Gastrocnemius medialis (tissue), 4 donors: Measurements from ENCODE around the gene TANGO2.

ENCODE experiments used
- POLR2A ChIP-seq, 2 donors: fragments of 450-650 bp; IDR thresholded peaks; one replicate each; pipeline ENCODE4 v1.6.1; 2017; ENCODE audit warnings: antibody characterized with exemption in 2 of 2, mild to moderate bottlenecking in 2 of 2, moderate library complexity in 2 of 2
- TF ChIP-seq, protein P1 (sequence below), 5 experiments: fragments of 450-650 bp in 3 of 5; fragments of 200-600 bp in 2 of 5; sonication (generic) in 2 of 5; IDR thresholded peaks in 4 of 5; conservative IDR thresholded peaks in 1 of 5; 1 replicate in 4 of 5; 2 replicates in 1 of 5; pipeline ENCODE4 v1.5.1; 2016 to 2019; ENCODE audit warnings: antibody characterized with exemption in 5 of 5, mild to moderate bottlenecking in 3 of 5, moderate library complexity in 3 of 5

DNA sequence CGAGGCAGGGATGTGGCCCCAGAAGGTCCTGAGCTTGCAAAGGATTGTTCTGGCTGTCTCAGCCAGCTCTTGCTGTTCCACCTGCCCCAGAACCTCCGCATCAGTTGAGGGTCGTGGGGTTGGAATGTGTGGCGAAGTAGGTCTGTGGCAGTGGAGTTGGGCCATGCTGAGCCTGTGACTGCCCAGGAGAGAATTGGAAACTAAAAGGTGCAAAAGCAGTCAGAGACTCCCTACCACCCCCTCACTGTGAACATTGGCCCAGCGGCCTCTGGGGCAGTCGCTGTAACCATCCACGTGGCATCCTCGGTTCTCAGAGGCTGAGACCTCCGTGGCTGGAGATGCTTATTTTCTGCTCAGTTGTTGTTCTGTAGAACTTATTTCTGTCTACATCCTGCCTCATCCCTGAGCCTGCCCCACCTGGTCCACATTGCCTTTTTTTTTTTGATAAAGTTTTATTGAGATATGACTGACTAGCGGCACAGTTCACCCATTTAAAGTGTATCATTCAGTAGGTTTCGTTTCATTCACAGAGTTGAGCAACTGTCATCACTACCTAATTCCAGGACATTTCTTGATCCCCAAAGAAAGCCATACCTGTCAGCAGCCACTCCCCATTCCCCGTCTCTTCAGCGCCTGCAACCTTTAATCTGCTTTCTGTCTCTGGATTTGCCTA, 36.8 kb downstream of the TANGO2 start:
- TF ChIP-seq, protein P1, sequence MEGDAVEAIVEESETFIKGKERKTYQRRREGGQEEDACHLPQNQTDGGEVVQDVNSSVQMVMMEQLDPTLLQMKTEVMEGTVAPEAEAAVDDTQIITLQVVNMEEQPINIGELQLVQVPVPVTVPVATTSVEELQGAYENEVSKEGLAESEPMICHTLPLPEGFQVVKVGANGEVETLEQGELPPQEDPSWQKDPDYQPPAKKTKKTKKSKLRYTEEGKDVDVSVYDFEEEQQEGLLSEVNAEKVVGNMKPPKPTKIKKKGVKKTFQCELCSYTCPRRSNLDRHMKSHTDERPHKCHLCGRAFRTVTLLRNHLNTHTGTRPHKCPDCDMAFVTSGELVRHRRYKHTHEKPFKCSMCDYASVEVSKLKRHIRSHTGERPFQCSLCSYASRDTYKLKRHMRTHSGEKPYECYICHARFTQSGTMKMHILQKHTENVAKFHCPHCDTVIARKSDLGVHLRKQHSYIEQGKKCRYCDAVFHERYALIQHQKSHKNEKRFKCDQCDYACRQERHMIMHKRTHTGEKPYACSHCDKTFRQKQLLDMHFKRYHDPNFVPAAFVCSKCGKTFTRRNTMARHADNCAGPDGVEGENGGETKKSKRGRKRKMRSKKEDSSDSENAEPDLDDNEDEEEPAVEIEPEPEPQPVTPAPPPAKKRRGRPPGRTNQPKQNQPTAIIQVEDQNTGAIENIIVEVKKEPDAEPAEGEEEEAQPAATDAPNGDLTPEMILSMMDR (IDR thresholded peaks at IDR 0.05 in 4 of 5, conservative IDR thresholded peaks at IDR 0.05 in 1 of 5) = no peak
- TF ChIP-seq POLR2A (IDR thresholded peaks at IDR 0.05) = no peak
